22Rv1 (cell line): Measurements from ENCODE around the gene SLC23A2.

ENCODE experiments used
- ZFX ChIP-seq: fragments of 450-650 bp; IDR thresholded peaks from 2 replicates; pipeline ENCODE4 v1.6.1; 2017; ENCODE audit warnings: antibody characterized with exemption, borderline replicate concordance
- TF ChIP-seq, protein P1 (sequence below): fragments of 450-650 bp; IDR thresholded peaks from 2 replicates; pipeline ENCODE4 v1.5.1; 2017; ENCODE audit warnings: mild to moderate bottlenecking

DNA sequence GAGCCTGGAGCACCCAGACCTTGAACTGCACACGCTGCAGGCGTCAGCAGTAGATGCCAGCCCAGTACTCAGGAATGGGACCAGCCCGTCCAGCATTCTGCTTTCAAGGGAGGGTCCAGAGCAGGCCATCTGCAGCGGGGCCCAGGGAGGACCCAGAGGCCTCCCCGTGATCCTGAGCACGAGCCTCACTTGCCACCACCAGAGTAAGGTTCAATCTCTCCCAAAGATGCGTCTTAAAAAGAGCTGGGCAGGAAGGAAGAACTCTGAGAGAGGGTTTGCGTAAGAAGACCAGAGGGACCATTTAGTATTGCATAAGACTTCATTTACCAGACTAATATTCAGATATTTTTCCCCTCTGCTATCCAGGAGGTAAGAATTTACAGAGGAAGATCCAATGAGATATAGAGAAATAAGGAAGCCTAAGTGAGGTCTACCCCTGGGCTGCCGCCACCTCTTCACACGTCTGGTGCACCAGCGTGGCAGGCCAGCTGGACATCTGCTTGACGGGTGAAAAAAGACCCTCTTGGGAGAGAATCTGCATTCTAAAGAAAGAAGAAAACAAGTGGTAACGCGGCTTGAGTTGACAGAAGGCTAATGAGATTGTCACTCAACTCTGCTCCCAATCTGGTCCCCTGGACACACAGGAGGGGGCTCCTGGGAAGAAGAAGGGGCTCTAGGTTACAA, 172.3 kb downstream of the SLC23A2 start:
- TF ChIP-seq, protein P1, sequence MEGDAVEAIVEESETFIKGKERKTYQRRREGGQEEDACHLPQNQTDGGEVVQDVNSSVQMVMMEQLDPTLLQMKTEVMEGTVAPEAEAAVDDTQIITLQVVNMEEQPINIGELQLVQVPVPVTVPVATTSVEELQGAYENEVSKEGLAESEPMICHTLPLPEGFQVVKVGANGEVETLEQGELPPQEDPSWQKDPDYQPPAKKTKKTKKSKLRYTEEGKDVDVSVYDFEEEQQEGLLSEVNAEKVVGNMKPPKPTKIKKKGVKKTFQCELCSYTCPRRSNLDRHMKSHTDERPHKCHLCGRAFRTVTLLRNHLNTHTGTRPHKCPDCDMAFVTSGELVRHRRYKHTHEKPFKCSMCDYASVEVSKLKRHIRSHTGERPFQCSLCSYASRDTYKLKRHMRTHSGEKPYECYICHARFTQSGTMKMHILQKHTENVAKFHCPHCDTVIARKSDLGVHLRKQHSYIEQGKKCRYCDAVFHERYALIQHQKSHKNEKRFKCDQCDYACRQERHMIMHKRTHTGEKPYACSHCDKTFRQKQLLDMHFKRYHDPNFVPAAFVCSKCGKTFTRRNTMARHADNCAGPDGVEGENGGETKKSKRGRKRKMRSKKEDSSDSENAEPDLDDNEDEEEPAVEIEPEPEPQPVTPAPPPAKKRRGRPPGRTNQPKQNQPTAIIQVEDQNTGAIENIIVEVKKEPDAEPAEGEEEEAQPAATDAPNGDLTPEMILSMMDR: no peak
- no peak for TF ChIP-seq ZFX
